RWPE1 (cell line): ENCODE data around the gene DNAH10.

Experiments used
- CTCF ChIA-PET: fragments of 350-600 bp; sonication (Branson Sonifier 250); formaldehyde crosslinking; extraction: SDS; loops from one replicate; lab custom pipeline; 2021; lab: Yijun Ruan, JAX
- POLR2A ChIA-PET: fragments of 400-600 bp; formaldehyde crosslinking; extraction: SDS; loops from one replicate; lab custom pipeline; 2020; ENCODE audit warnings: antibody characterized with exemption; ENCODE audit not compliant: low non-redundant PET; lab: Yijun Ruan, JAX
- DNase-seq: peaks from one replicate; pipeline ENCODE4 v3.0.0; 2012; ENCODE audit warnings: low spot score
- H3K27ac ChIP-seq: fragments of 450-650 bp; 2 replicates; pipeline ENCODE4 v1.5.1; 2017
- TF ChIP-seq, protein P1 (sequence below): fragments of 450-650 bp; conservative IDR thresholded peaks from 2 replicates; pipeline ENCODE4 v1.5.1; 2017; ENCODE audit warnings: low read depth, mild to moderate bottlenecking

Gene DNAH10

DNA sequence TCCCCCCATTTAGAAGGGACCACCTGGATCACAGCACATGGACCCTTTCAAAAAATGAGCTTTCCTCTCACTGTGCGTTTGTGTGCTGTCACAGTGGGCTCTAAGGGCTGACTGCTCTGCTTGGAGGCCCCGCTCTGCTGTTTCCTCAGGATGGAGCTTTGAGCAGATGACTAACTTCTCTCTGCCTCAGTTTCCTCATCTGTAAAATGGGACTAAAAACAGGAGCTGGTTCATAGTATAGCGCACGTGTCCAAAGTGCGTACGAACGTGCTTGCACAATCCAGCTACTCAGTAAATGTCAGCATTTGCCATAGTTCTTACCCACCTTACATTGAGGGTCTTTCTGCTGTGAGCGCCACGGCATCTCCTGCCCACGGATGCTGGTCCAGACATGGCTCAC is 12.7 kb upstream of the DNAH10 start:
- no peak overlapping the region for H3K27ac ChIP-seq
- no peak for DNase-seq
- TF ChIP-seq, protein P1, sequence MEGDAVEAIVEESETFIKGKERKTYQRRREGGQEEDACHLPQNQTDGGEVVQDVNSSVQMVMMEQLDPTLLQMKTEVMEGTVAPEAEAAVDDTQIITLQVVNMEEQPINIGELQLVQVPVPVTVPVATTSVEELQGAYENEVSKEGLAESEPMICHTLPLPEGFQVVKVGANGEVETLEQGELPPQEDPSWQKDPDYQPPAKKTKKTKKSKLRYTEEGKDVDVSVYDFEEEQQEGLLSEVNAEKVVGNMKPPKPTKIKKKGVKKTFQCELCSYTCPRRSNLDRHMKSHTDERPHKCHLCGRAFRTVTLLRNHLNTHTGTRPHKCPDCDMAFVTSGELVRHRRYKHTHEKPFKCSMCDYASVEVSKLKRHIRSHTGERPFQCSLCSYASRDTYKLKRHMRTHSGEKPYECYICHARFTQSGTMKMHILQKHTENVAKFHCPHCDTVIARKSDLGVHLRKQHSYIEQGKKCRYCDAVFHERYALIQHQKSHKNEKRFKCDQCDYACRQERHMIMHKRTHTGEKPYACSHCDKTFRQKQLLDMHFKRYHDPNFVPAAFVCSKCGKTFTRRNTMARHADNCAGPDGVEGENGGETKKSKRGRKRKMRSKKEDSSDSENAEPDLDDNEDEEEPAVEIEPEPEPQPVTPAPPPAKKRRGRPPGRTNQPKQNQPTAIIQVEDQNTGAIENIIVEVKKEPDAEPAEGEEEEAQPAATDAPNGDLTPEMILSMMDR: no peak
- POLR2A ChIA-PET: no interaction called here
- CTCF ChIA-PET: no interaction called here

GRCh38 chr12:123750159-123750656 is 11.9 kb upstream of the DNAH10 start:
- TF ChIP-seq, protein P1: no peak
- POLR2A ChIA-PET: no interaction called here
- CTCF ChIA-PET: interaction anchor here (0.6 kb wide), 1 partner anchor 379 kb away, joined by 3 read pairs; no protein-coding TSS in a partner anchor

GRCh38 chr12:123752046-123752445 is 10.1 kb upstream of the DNAH10 start:
- TF ChIP-seq, protein P1: no peak
- H3K27ac ChIP-seq: no peak overlapping the region
- no peak for DNase-seq
- ChIA-PET POLR2A (interaction anchor here (0.7 kb wide), 1 partner anchor 117 kb away, joined by 4 read pairs; no protein-coding TSS in a partner anchor), CTCF (interaction anchor here (0.6 kb wide), 1 partner anchor 169 kb away, joined by 4 read pairs; no protein-coding TSS in a partner anchor)

More at GRCh38 chr12:123750159-123750656, 11.9 kb upstream of the DNAH10 start:
- DNase-seq: no peak
- H3K27ac ChIP-seq: no peak overlapping the region

DNA sequence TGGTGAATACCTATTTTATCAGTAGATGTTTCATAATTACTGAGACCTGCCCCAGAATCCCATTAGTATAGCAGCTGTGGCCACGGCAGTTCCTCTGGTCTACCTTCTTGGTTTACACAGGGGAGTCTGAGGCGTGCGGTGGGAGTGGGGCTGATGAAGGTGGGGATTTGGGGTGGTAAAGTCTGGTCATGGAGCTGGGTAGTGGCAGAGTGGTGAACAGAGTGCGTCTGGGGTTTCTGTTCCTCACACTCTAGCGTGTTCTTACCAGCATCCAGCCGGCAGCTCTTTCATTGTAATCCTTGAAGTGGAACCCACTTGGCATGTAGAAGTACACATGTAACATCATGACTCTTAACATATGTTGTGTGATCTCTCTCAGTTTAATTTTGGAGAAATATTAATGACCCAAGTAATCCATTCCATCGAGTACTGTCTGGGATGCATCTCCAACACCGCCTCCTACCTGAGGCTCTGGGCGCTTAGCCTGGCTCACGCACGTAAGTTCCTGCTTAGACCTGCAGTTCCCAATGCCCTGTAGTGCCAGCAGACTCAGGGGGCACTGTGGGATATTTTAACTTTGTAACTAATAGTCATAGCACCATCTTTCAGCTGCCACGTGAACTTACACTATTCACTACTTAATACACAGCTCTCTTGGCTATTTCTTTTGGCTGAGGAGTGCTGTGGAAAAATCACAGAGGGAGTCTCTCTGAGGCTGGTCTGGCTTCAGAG is 7.9 kb upstream of the DNAH10 start:
- DNase-seq: no peak
- TF ChIP-seq, protein P1: no peak
- CTCF ChIA-PET: interaction anchor here (0.6 kb wide), 2 partner anchors 18 to 34 kb away, joined by 4 to 5 read pairs; no protein-coding TSS in a partner anchor
- H3K27ac ChIP-seq: no peak overlapping the region
- POLR2A ChIA-PET: no interaction called here

- ChIA-PET POLR2A (no interaction called here), CTCF (no interaction called here)
- TF ChIP-seq, protein P1: no peak
- no peak for DNase-seq
- H3K27ac ChIP-seq: no peak overlapping the region
Measured at GRCh38 chr12:123757561-123757960, 4.5 kb upstream of the DNAH10 start.

DNA sequence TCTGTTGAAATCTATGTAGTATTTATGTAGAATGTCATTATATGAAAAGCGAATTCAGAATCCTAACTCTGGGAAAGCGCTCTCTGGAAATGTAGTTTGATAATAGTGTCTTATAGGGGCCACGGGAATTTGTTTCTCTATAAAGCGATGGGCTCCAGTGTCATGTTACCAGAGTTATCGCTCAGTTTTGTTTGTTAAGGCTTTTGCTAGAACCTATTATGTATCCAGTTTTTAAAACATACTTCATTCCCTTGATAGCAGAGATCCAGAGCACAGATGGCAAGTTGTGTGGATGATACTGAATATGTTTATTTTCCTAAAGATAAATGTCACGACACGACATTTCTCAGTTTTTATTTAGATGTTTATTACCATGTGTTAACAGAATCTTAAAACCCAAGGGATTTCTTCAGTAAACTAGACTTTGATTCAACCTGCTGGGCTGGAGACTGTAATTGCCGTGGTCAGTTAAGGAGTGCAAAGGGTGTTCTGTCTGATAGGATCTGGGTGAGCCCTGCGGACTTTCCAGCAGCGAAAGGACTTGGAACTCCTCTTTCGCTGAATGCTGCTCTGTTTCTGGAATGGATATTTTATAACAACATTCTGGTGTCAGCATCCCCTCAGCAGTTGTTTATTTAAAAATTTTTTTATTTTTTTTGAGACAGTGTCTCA is 1.7 kb upstream of the DNAH10 start:
- TF ChIP-seq, protein P1: no peak

More for the DNA sequence above, 1.7 kb upstream of the DNAH10 start:
- ChIA-PET CTCF (no interaction called here), POLR2A (no interaction called here)
- DNase-seq: no peak
- H3K27ac ChIP-seq: no peak overlapping the region
